ENCODE data around the gene TYW1B.
"Not testable (repeated sequence)": the region's sequence is repeated elsewhere in the genome, so short reads cannot be mapped to it uniquely, and the experiment has no call there.

The TYW1B gene

DNA sequence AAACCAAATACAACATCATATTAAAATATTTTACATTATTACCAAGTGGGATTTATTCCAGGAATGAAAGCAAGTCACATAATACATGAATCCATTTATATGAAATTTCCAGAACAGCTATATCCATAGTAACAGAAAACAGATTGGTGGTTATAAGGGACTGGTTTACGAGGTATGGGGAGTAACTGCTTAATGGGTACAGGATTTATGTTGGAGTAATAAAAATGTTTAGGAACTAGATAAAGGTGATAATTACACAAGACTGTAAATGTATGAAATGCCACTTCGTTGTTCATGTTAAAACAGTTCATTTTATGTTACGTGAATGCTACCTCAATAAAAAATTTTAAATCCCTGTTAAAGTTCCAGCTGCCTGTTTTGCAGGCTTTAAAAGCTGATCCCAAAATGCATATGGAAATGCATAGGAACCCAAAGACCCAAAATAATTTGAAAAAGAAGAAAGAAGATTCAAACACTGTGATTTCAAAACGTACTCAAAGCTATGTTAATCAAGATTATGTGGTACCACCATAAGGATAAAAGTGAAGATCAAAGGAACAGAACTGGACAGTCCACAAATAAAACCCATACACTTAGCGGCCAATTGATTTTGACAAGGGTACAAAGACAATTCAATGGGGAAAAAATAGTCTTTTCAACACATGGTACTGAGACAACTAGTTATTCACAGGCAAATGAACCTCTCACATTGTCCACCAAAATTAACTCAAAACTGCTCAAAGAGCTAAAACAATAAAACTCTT, 186.3 kb downstream of the TYW1B start:
- not testable (repeated sequence) for H3K27ac ChIP-seq (ENCODE audit: low read depth, low read length); H3K9ac ChIP-seq (ENCODE audit: low read depth, low read length); H3K36me3 ChIP-seq (ENCODE audit: insufficient read depth, low read length); H3K9me3 ChIP-seq (ENCODE audit: insufficient read depth, low read depth, low read length); H3K4me3 ChIP-seq (ENCODE audit: low read length); H3K27me3 ChIP-seq (ENCODE audit: insufficient read depth, low read length); H3K4me1 ChIP-seq (ENCODE audit: insufficient read depth, low read length)
- 97% methylated on average over 3 of the region's 5 CpGs for WGBS

DNA sequence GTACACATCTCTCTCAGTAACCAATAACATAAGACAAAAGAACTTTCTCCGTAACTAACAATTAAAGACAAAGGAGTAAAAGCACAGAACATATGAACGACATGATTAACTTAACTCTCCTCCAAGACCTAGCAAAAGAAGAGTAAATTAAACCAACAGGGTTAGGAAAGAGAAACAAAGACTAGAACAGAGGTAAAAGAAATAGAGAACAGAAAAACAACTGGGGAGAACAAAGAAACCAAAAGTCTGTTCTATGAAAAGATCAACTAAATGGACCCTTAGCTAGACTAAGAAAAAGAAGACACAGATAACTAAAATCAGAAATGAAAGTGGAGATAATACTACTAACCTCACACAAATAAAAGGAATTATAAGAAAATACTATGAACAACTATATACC, 187.3 kb downstream of the TYW1B start:
- H3K9me3 ChIP-seq (ENCODE audit: insufficient read depth, low read depth, low read length); H3K27ac ChIP-seq (ENCODE audit: low read depth, low read length); H3K4me3 ChIP-seq (ENCODE audit: low read length); H3K27me3 ChIP-seq (ENCODE audit: insufficient read depth, low read length); H3K9ac ChIP-seq (ENCODE audit: low read depth, low read length); H3K36me3 ChIP-seq (ENCODE audit: insufficient read depth, low read length); H3K4me1 ChIP-seq (ENCODE audit: insufficient read depth, low read length): not testable (repeated sequence)
- 72% methylated on average over 2 of the region's 2 CpGs for WGBS

DNA sequence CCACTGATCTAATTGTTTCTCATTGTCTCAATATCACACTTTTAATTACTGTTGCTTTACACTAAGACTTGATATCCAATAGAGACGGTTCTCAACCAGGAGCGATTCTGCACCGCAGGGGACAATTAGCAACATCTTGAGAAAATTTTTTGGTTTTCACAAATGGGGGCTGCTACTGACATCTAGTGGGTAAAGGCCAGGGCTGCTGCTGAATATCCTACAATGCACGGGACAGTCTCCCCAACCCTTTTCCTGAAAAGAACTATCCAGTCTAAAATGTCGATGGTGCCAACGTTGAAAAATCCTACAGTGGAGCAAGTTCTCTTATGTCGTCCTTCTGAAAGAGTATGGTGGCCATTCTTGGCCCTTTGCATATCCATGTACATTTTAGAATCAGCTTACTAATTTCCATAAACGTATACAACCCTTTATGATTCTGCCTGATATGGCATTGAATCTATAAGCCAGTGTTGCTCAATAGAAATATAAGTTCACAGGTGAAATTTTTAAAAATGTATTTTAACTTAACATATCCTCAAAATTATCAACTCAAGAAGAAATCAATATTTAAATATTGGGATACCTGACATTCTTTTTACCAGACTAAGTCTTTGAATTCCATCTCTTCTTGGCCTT, 192.6 kb downstream of the TYW1B start:
- H3K9me3 ChIP-seq (ENCODE audit: insufficient read depth, low read depth, low read length); H3K4me3 ChIP-seq (ENCODE audit: low read length); H3K9ac ChIP-seq (ENCODE audit: low read depth, low read length); H3K36me3 ChIP-seq (ENCODE audit: insufficient read depth, low read length); H3K27me3 ChIP-seq (ENCODE audit: insufficient read depth, low read length); H3K4me1 ChIP-seq (ENCODE audit: insufficient read depth, low read length); H3K27ac ChIP-seq (ENCODE audit: low read depth, low read length): not testable (repeated sequence)
- 37% methylated on average over 6 of the region's 8 CpGs for WGBS

GRCh38 chr7:72632765-72633292, 195.2 kb downstream of the TYW1B start:
- WGBS: 95% methylated on average over 1 of the region's 1 CpG
- not testable (repeated sequence) for H3K4me3 ChIP-seq (ENCODE audit: low read length); H3K9ac ChIP-seq (ENCODE audit: low read depth, low read length); H3K27ac ChIP-seq (ENCODE audit: low read depth, low read length); H3K27me3 ChIP-seq (ENCODE audit: insufficient read depth, low read length); H3K36me3 ChIP-seq (ENCODE audit: insufficient read depth, low read length); H3K9me3 ChIP-seq (ENCODE audit: insufficient read depth, low read depth, low read length); H3K4me1 ChIP-seq (ENCODE audit: insufficient read depth, low read length)

DNA sequence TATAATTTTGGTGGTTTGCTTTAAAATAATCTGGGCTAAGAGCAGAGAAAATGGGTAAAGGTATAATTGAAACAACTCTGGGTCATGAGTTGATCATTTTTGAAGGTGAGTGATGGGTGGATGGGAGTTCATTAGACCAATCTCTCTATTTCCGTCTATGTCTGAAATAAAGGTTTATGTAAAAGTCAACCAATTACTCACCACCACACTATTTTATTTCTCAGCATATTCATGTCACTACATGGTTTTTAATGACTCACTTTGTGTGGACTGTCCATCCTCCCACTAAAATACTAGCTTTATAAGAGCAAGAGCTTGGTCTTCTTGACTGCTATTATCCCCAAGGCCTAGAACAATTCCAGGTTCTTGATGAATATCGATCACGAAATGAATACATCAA, 199.6 kb downstream of the TYW1B start:
- H3K36me3 ChIP-seq (ENCODE audit: insufficient read depth, low read length); H3K9me3 ChIP-seq (ENCODE audit: insufficient read depth, low read depth, low read length); H3K4me3 ChIP-seq (ENCODE audit: low read length); H3K4me1 ChIP-seq (ENCODE audit: insufficient read depth, low read length); H3K27ac ChIP-seq (ENCODE audit: low read depth, low read length); H3K27me3 ChIP-seq (ENCODE audit: insufficient read depth, low read length); H3K9ac ChIP-seq (ENCODE audit: low read depth, low read length): not testable (repeated sequence)
- WGBS: no CpG with 5 or more reads among the region's 3 CpGs

- 88% methylated on average over 6 of the region's 7 CpGs for WGBS
- not testable (repeated sequence) for H3K27ac ChIP-seq (ENCODE audit: low read depth, low read length); H3K9me3 ChIP-seq (ENCODE audit: insufficient read depth, low read depth, low read length); H3K9ac ChIP-seq (ENCODE audit: low read depth, low read length); H3K36me3 ChIP-seq (ENCODE audit: insufficient read depth, low read length); H3K27me3 ChIP-seq (ENCODE audit: insufficient read depth, low read length); H3K4me3 ChIP-seq (ENCODE audit: low read length)
- peaks cover 12% of the 10 kb centered on the region for H3K4me1 ChIP-seq (ENCODE audit: insufficient read depth, low read length)
Measured at GRCh38 chr7:72626428-72627011, 201.5 kb downstream of the TYW1B start.

GRCh38 chr7:72625721-72626423, 202.1 kb downstream of the TYW1B start:
- peaks cover 18% of the 10 kb centered on the region for H3K4me1 ChIP-seq (ENCODE audit: insufficient read depth, low read length)
- H3K27ac ChIP-seq (ENCODE audit: low read depth, low read length); H3K36me3 ChIP-seq (ENCODE audit: insufficient read depth, low read length); H3K9me3 ChIP-seq (ENCODE audit: insufficient read depth, low read depth, low read length); H3K4me3 ChIP-seq (ENCODE audit: low read length); H3K9ac ChIP-seq (ENCODE audit: low read depth, low read length); H3K27me3 ChIP-seq (ENCODE audit: insufficient read depth, low read length): not testable (repeated sequence)
- 88% methylated on average over 1 of the region's 4 CpGs for WGBS

GRCh38 chr7:72622532-72622931, 205.5 kb downstream of the TYW1B start:
- no peak overlapping the region for H3K9ac ChIP-seq (ENCODE audit: low read depth, low read length)
- 83% methylated on average over 4 of the region's 8 CpGs for WGBS
- peak overlapping the region; percentile 41; the same call in 1 of the 2 replicates for H3K27ac ChIP-seq (ENCODE audit: low read depth, low read length)
- H3K9me3 ChIP-seq (ENCODE audit: insufficient read depth, low read depth, low read length): no peaks in the 10 kb centered on the region
- H3K36me3 ChIP-seq (ENCODE audit: insufficient read depth, low read length): no peaks in the 10 kb centered on the region
- H3K4me3 ChIP-seq (ENCODE audit: low read length): no peak overlapping the region
- H3K4me1 ChIP-seq (ENCODE audit: insufficient read depth, low read length): peaks cover 21% of the 10 kb centered on the region
- no peaks in the 10 kb centered on the region for H3K27me3 ChIP-seq (ENCODE audit: insufficient read depth, low read length)

GRCh38 chr7:72621761-72622187, 206.2 kb downstream of the TYW1B start:
- Histone ChIP-seq H3K4me1 (ENCODE audit: insufficient read depth, low read length) (peaks cover 21% of the 10 kb centered on the region), H3K27ac (ENCODE audit: low read depth, low read length) (peak overlapping the region; percentile 77; the same call in 1 of the 2 replicates)
- H3K9me3 ChIP-seq (ENCODE audit: insufficient read depth, low read depth, low read length); H3K9ac ChIP-seq (ENCODE audit: low read depth, low read length); H3K4me3 ChIP-seq (ENCODE audit: low read length); H3K36me3 ChIP-seq (ENCODE audit: insufficient read depth, low read length); H3K27me3 ChIP-seq (ENCODE audit: insufficient read depth, low read length): not testable (repeated sequence)
- 65% methylated on average over 2 of the region's 3 CpGs for WGBS

DNA sequence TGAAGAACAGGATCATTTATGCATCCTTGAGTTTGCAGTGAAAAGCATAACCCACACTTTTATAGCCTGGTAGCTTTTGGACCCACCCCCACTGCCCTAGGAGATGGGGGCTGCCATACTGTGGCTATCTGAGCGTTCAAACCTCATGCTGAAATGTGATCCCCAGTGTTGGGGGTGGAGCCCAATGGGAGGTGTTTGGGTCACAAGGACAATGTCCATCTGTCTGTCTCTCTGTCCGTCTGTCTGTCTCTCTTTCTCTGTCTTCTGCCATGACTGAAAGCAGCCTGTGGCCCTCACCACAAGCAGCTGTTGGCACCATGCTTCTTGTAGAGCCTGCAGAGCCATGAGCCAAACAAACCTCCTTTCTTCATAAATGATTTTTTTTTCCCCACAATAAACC, 207.1 kb downstream of the TYW1B start:
- not testable (repeated sequence) for H3K36me3 ChIP-seq (ENCODE audit: insufficient read depth, low read length); H3K27me3 ChIP-seq (ENCODE audit: insufficient read depth, low read length); H3K9me3 ChIP-seq (ENCODE audit: insufficient read depth, low read depth, low read length); H3K9ac ChIP-seq (ENCODE audit: low read depth, low read length); H3K4me3 ChIP-seq (ENCODE audit: low read length); H3K27ac ChIP-seq (ENCODE audit: low read depth, low read length)
- H3K4me1 ChIP-seq (ENCODE audit: insufficient read depth, low read length): peaks cover 21% of the 10 kb centered on the region
- 78% methylated on average over 2 of the region's 2 CpGs for WGBS
